Measurements from ENCODE around the gene ZNF385A.
A peak's percentile ranks its signal among the peaks of the same experiment; 100 is the strongest.

The ZNF385A gene

DNA sequence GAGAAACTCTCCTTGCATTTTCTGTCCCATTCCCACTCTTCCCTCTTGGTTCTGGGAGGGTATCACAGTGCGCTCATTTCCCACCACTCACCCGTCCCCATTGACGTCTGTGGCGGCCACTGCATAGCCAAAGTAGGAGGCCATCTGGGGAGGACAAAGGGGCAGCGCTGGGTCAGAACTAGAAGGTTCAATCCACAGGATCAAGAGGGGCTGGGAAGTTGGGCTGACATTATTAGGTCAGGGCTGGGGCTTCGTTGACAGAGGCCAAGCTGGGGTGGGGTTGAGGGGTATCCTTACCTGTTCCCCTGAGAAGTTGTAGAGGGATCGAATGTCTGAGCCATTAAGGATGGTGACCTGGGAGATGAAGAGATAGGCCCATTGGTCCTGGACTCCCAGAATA, 21.0 kb upstream of the ZNF385A start:
- DNase-seq (ENCODE audit: insufficient read length, low spot score), result no peak
- no peak for TF ChIP-seq CTCF (IDR thresholded peaks at IDR 0.05; ENCODE audit: insufficient read depth, missing control alignments)
- no peak for FAIRE-seq

DNA sequence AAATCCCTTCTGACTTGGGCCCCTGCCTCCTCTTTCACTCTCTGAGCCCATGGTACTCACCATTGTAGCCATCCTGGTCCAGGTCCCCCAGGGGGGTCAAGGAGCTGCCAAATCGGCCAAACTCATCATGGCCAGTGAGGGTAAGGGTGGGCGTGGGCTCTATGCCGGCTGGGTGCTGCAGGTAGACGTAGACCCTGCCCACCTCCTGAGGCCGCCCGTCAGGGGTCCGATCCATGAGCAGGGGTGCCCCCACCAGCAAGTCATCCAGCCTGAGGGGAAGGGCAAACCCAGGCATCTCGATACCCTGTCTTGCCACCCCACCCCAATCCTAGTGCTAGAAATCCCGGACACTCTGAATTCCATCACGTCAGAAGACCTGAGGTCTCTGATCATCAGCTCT, 20.6 kb upstream of the ZNF385A start:
- TF ChIP-seq CTCF (IDR thresholded peaks at IDR 0.05; ENCODE audit: insufficient read depth, missing control alignments), result no peak
- no peak for DNase-seq (ENCODE audit: insufficient read length, low spot score)
- no peak for FAIRE-seq

GRCh38 chr12:54404061-54405004, 19.8 kb upstream of the ZNF385A start:
- no peak for DNase-seq (ENCODE audit: insufficient read length, low spot score)
- peak; percentile 86 for TF ChIP-seq CTCF (IDR thresholded peaks at IDR 0.05; ENCODE audit: insufficient read depth, missing control alignments)
- FAIRE-seq, result no peak

DNA sequence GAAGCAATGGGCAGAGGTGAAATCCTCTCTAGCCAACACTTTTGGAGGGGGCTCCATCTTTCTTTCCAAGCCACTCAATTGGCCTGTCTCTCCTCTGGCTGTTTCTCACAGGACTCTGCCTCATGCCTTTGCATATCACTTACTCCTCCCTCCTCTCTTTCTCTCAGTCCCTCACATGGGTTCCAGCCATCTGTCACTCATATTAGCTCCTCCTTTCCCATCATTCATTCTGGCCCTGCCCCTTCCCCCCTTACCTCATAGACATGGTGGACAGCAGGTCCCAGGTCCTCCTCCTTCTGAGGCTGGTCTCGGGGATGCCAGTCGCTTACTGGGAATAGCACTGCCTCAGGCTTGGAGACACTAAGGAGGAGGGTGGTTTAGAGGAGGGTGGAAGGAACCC, 16.6 kb upstream of the ZNF385A start:
- no peak for TF ChIP-seq CTCF (IDR thresholded peaks at IDR 0.05; ENCODE audit: insufficient read depth, missing control alignments)
- DNase-seq (ENCODE audit: insufficient read length, low spot score) (no peak), FAIRE-seq (no peak)

DNA sequence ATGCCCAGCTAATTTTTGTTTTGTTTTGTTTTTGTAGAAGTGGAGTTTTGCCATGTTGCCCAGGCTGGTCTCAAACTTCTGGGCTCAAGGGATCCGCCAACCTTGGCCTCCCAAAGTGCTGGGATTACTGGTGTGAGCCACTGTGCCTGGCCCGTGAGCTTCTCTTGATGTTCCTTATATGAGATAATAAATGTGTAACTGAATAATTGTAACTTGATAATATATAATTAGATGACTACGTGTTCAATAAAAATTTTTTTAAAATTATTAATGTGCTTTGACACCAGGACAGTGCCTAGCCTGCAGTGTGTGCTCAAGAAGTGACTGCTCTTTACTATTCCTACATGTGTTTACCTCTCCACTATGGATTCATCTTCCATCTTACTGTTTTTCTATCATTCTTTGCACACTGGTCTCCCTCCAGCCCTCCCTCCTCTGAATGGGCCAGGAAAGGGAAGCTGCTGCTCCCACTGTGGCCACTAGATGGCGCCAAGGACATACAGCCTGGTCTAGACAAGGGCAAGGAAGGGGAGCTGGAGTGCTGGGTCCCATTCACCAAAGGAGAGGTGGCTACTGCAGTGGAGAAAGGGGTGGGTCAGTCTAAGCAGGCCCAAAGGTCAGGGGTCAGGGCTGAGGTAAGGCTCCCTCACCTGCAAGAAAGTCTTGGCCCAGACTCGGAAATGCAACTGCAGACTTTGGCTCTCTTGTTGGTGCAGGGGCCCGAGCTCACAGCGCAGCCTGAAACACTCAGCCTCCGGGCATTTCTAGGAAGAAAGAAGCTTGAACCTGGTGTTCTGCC, 14.7 kb upstream of the ZNF385A start:
- no peak for FAIRE-seq
- TF ChIP-seq CTCF (IDR thresholded peaks at IDR 0.05; ENCODE audit: insufficient read depth, missing control alignments), result peak; percentile 99
- DNase-seq (ENCODE audit: insufficient read length, low spot score), result peak; percentile 87

DNA sequence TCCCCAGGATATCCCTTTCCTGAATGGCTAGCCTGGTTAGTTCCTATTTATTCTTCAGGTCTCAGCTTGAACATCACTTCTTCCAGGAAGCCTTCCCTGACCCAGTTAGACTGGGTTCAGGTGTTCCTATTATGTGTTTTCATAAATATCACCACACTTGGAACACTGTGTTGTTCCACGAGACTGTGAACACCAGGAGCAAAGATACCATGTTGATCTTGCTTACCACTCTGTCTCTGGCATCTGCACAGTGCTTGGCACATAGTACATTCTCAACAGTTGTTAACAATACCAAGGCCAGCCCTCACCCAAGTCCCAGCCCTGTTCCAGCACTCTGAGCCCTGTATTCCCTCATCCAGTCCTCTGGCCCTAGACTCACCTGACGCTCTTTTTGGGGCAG, 13.7 kb upstream of the ZNF385A start:
- FAIRE-seq (no peak), DNase-seq (ENCODE audit: insufficient read length, low spot score) (no peak)
- TF ChIP-seq CTCF (IDR thresholded peaks at IDR 0.05; ENCODE audit: insufficient read depth, missing control alignments), result no peak

Measured in D721Med (cell line).